CD4-positive, alpha-beta T cell treated with Interleukin-17A for 1 hour (primary cell): ENCODE measurements around the gene QRICH2.
A peak's percentile ranks its signal among the peaks of the same experiment; 100 is the strongest.
"Not testable (repeated sequence)": the region's sequence is repeated elsewhere in the genome, so short reads cannot be mapped to it uniquely, and the experiment has no call there.

Experiments used
- DNase-seq: peaks from one replicate; pipeline ENCODE4 v3.0.0-alpha.2; 2020

The QRICH2 gene

GRCh38 chr17:76318586-76318985, 10.5 kb upstream of the QRICH2 start:
- no peak for DNase-seq

GRCh38 chr17:76317535-76317934, 9.5 kb upstream of the QRICH2 start:
- DNase-seq = no peak

- no peak for DNase-seq
These were observed 6.5 kb upstream of the QRICH2 start for GRCh38 chr17:76314392-76315227.

- no peak for DNase-seq
These were observed 4.7 kb upstream of the QRICH2 start for GRCh38 chr17:76312735-76313134.

- no peak for DNase-seq
These were observed 1.4 kb upstream of the QRICH2 start for GRCh38 chr17:76309461-76309860.

GRCh38 chr17:76307299-76307965, 644 bp downstream of the QRICH2 start:
- DNase-seq = no peak

- not testable (repeated sequence) for DNase-seq
These were observed 3.0 kb downstream of the QRICH2 start for GRCh38 chr17:76305135-76305454.

- DNase-seq = no peak
These were observed 3.6 kb downstream of the QRICH2 start for GRCh38 chr17:76304226-76305134.

- no peak for DNase-seq
These were observed 10.6 kb downstream of the QRICH2 start for GRCh38 chr17:76297436-76297835.

- no peak for DNase-seq
These were observed 11.2 kb downstream of the QRICH2 start for GRCh38 chr17:76296889-76297288.

GRCh38 chr17:76296186-76296585, 11.9 kb downstream of the QRICH2 start:
- DNase-seq = no peak

GRCh38 chr17:76293106-76293505, 15.0 kb downstream of the QRICH2 start:
- DNase-seq = no peak

- no peak for DNase-seq
These were observed 15.5 kb downstream of the QRICH2 start for GRCh38 chr17:76292567-76292966.

- no peak for DNase-seq
These were observed 26.3 kb downstream of the QRICH2 start for GRCh38 chr17:76281573-76282371.

GRCh38 chr17:76280650-76281049, 27.4 kb downstream of the QRICH2 start:
- DNase-seq = no peak

- DNase-seq = no peak
These were observed 28.3 kb downstream of the QRICH2 start for GRCh38 chr17:76279742-76280287.

GRCh38 chr17:76278952-76279741, 28.9 kb downstream of the QRICH2 start:
- peak; percentile 83 for DNase-seq

- no peak for DNase-seq
These were observed 29.7 kb downstream of the QRICH2 start for GRCh38 chr17:76278268-76278908.

- DNase-seq = peak; percentile 12
These were observed 30.5 kb downstream of the QRICH2 start for GRCh38 chr17:76277300-76278267.
